ENCODE measurements around the gene CHDH. TPM values are rescaled to one million over a fixed set of nuclear protein-coding genes. Genes with fewer than 3 reads are reported as not detected.

The CHDH gene
- total and polyA plus RNA-seq, 11 donors = 0.69 to 13.2 (median 4.9) TPM

- peaks cover 0 to 12% (median 0%) of the 10 kb centered on the region in 9 donors for H3K27me3 ChIP-seq
- DNase-seq (peak in 1 of 5 donors; percentile 50), ATAC-seq (peak in 2 of 4 donors; percentile 4 to 44)
- no peaks in the 10 kb centered on the region for H3K9me3 ChIP-seq
- TF ChIP-seq POLR2A (IDR thresholded peaks at IDR 0.05) (no peak), CTCF (IDR thresholded peaks at IDR 0.05) (no peak)
- 3 to 7% (median 4%) methylated on average over 21 of the region's 21 CpGs for WGBS, 4 donors
- H3K36me3 ChIP-seq = peaks cover 0 to 26% (median 23%) of the 10 kb centered on the region in 9 donors
- peaks cover 0 to 36% (median 26%) of the 10 kb centered on the region in 12 donors for H3K4me1 ChIP-seq
- H3K4me3 ChIP-seq = peak overlapping the region; percentile 70 to 97 (median 86)
- H3K27ac ChIP-seq = peak overlapping the region; percentile 81 to 99 (median 92)
- intact Hi-C loops (cut with DNase I) = loop anchor here in 2 of 10 donors (5.0 kb wide), 1 partner anchor 544 kb away; the partner anchor contains the start of gene DCP1A (in 2 of the 2)
Observed at GRCh38 chr3:53890726-53891475, 44.7 kb upstream of the CHDH start.

DNA sequence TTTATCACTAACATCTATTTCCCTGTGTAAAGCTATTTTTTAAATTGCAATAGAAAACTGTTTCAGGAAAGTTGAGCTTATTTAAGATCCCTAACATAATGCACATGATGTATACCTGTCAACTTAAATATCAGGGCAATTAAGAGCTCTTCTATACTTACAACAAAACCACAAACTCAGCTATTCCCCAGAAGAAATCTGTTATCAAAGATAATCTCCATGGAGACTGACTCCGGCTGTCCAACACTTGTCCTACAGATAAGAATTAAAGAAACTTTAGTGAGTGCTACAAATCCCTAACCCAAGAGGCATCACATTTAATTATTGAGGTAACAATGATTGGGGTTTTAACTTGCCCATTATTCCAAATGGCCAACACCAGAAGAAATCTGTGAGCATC, 42.0 kb upstream of the CHDH start:
- DNase-seq (no peak), ATAC-seq (no peak)
- TF ChIP-seq CTCF (IDR thresholded peaks at IDR 0.05) (no peak), POLR2A (IDR thresholded peaks at IDR 0.05) (no peak)
- intact Hi-C loops (cut with DNase I) = no loop called here
- peaks cover 0 to 36% (median 26%) of the 10 kb centered on the region in 12 donors for H3K4me1 ChIP-seq
- no peak overlapping the region for H3K4me3 ChIP-seq
- H3K36me3 ChIP-seq = peaks cover 0 to 53% (median 49%) of the 10 kb centered on the region in 9 donors
- H3K27ac ChIP-seq = no peak overlapping the region
- no peaks in the 10 kb centered on the region for H3K9me3 ChIP-seq
- 46 to 57% (median 54%) methylated on average over 1 of the region's 1 CpG for WGBS, 4 donors
- H3K27me3 ChIP-seq = no peaks in the 10 kb centered on the region

DNA sequence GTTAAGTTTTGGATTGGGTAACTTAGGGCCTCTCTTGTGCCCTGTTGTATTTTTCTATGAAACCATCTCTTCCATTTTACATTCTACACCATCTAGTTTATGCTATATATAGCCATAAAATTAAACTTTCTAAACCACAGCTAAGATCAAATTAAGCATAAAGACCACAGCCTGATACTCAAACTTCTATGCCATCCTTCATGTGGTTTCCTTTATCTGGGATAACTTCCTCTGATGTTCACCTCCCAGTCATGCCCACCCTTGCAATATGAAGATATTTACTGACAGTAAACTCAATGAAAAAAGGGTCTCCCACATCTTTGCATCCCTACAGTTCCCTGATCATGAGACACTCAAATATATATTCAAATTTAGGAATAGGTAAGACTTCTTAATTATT, 41.2 kb upstream of the CHDH start:
- Histone ChIP-seq H3K27ac (no peak overlapping the region), H3K9me3 (no peaks in the 10 kb centered on the region), H3K4me3 (no peak overlapping the region), H3K27me3 (no peaks in the 10 kb centered on the region), H3K36me3 (peaks cover 0 to 53% (median 50%) of the 10 kb centered on the region in 9 donors), H3K4me1 (peaks cover 0 to 36% (median 25%) of the 10 kb centered on the region in 12 donors)
- intact Hi-C loops (cut with DNase I) = no loop called here
- ATAC-seq = no peak
- TF ChIP-seq CTCF (IDR thresholded peaks at IDR 0.05) = no peak
- TF ChIP-seq POLR2A (IDR thresholded peaks at IDR 0.05) = no peak
- DNase-seq = no peak

GRCh38 chr3:53885239-53885638, 39.0 kb upstream of the CHDH start:
- TF ChIP-seq CTCF (IDR thresholded peaks at IDR 0.05) = no peak
- TF ChIP-seq POLR2A (IDR thresholded peaks at IDR 0.05) = no peak
- no peaks in the 10 kb centered on the region for H3K9me3 ChIP-seq
- H3K4me1 ChIP-seq = peaks cover 4 to 36% (median 27%) of the 10 kb centered on the region in 12 donors
- H3K27me3 ChIP-seq = no peaks in the 10 kb centered on the region
- intact Hi-C loops (cut with DNase I) = no loop called here
- WGBS, 4 donors = 86 to 93% (median 89%) methylated on average over 3 of the region's 3 CpGs
- no peak for ATAC-seq
- no peak overlapping the region for H3K4me3 ChIP-seq
- H3K27ac ChIP-seq = no peak overlapping the region
- peaks cover 0 to 53% (median 50%) of the 10 kb centered on the region in 9 donors for H3K36me3 ChIP-seq
- no peak for DNase-seq

All from heart left ventricle (tissue), 16 donors.